ENCODE results near the gene TPH1. TPM values are rescaled to one million over a fixed set of nuclear protein-coding genes. Genes with fewer than 3 reads are reported as not detected.
A peak's percentile ranks its signal among the peaks of the same experiment; 100 is the strongest.

The TPH1 gene
- total RNA-seq (under 1 TPM in 3 of 4 donors, not detected in 1; 0.04 to 0.28 (median 0.06) TPM), polyA plus RNA-seq (under 1 TPM; 0.03 to 0.18 (median 0.08) TPM)
- long read RNA-seq, donor 1 = 0 reads
- long read RNA-seq, donor 2 = 0 reads

DNA sequence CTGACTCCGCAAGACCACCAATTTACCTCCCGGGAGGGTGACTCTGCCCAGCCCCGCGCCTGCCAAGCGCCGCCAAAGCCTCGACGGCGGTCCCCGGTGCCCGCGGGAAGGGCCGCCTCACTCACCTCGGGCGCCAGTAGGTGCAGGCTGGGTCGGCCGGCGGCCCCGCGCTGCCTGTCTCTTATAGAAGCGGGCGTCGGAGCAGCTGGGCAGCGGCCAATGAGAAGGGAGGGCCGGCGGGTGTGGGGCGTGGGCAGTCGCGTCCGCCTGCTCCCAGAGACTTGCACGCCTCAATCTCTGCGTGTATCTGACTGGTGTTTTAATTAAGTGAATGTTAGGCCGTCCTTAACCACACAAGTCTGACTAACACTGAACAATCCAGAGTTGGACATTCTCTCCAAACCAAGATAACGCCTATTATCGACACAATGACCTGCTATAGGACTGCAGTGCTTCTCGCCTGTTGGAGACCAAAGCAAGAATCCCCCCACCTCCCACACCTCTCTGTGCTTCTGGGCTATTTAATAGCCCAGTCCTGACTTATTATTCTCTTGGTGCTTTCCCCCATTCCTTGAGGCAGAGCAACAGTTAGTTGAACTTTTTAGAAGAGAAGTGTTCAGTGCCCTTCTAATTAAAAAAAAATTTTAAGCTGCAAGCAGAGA is at the start of gene TPH1:
Gene TPH1, minus strand, starts transcription at position 154 of the 662 bp plus-strand sequence. CDS start 5,507 bp downstream, outside the sequence.
- WGBS, 3 donors = 5% methylated on average over 36 of the region's 36 CpGs
- ATAC-seq (peak in 3 of 4 donors; percentile 51 to 61 (median 56)), DNase-seq (peak; percentile 23 to 54)
- H3K36me3 ChIP-seq (ENCODE audit: insufficient read depth in 1 of 2, low read depth in 1 of 2) = no peaks in the 10 kb centered on the region
- peaks cover 2 to 38% (median 3%) of the 10 kb centered on the region in 3 donors for H3K27me3 ChIP-seq (ENCODE audit: insufficient read depth in 3 of 3, low read length in 2 of 3)
- peak within 1 kb of the TSS; percentile 30 for H3K4me3 ChIP-seq
- intact Hi-C loops (cut with DNase I) = no loop called here
- TF ChIP-seq, protein P1, sequence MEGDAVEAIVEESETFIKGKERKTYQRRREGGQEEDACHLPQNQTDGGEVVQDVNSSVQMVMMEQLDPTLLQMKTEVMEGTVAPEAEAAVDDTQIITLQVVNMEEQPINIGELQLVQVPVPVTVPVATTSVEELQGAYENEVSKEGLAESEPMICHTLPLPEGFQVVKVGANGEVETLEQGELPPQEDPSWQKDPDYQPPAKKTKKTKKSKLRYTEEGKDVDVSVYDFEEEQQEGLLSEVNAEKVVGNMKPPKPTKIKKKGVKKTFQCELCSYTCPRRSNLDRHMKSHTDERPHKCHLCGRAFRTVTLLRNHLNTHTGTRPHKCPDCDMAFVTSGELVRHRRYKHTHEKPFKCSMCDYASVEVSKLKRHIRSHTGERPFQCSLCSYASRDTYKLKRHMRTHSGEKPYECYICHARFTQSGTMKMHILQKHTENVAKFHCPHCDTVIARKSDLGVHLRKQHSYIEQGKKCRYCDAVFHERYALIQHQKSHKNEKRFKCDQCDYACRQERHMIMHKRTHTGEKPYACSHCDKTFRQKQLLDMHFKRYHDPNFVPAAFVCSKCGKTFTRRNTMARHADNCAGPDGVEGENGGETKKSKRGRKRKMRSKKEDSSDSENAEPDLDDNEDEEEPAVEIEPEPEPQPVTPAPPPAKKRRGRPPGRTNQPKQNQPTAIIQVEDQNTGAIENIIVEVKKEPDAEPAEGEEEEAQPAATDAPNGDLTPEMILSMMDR (IDR thresholded peaks at IDR 0.05) = no peak
- no peaks in the 10 kb centered on the region for H3K4me1 ChIP-seq
- no peak within 1 kb of the TSS for H3K27ac ChIP-seq
- no peaks in the 10 kb centered on the region for H3K9me3 ChIP-seq

DNA sequence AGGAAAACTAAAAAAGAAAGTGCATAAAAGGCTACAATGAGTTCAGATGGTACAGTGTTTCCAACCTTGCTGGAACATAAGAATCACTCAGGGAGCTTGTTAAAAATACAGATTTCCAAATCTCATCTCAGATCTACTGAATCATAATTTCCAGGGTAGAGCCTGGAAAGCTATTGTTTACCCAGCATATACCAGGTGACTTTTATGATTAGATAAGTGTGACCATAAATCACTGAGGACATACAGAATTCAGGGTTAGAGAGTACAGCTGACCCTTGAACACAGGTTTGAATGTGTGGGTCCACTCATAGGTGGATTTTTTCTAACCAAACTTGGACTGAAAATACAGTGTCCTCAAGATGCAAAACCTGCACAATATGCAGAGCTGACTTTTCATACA is 47.9 kb upstream of the TPH1 start:
- H3K27ac ChIP-seq = no peak overlapping the region
- ATAC-seq (no peak), DNase-seq (no peak)
- TF ChIP-seq, protein P1 (IDR thresholded peaks at IDR 0.05) = no peak
- peaks cover 11 to 75% of the 10 kb centered on the region in 2 donors for H3K36me3 ChIP-seq (ENCODE audit: insufficient read depth in 1 of 2, low read depth in 1 of 2)
- H3K4me3 ChIP-seq = no peak overlapping the region
- H3K9me3 ChIP-seq = no peaks in the 10 kb centered on the region
- no peaks in the 10 kb centered on the region for H3K4me1 ChIP-seq
- intact Hi-C loops (cut with DNase I) = no loop called here
- no peaks in the 10 kb centered on the region for H3K27me3 ChIP-seq (ENCODE audit: insufficient read depth in 3 of 3, low read length in 2 of 3)

DNA sequence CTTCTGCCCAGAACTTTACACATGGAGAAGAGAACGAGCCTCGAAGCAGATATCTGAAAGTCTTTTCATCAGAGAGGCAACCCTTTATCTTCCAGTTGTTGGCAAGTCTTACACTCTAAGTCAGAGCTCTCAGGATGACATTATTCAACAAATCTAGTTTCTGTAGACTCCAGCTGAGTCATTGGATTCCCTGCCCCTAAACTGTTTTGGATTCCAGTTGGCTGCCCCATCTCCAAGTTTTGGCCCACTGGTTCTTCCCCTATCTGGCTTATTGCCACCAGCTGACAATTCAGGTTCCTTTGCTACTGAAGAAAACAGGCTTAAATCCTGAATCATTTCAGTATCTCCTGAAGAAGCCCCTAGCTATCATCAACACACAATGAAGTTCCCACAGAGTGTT is 45.7 kb upstream of the TPH1 start:
- no peak overlapping the region for H3K27ac ChIP-seq
- no peak overlapping the region for H3K4me3 ChIP-seq
- no peaks in the 10 kb centered on the region for H3K27me3 ChIP-seq (ENCODE audit: insufficient read depth in 3 of 3, low read length in 2 of 3)
- intact Hi-C loops (cut with DNase I) = no loop called here
- WGBS, 3 donors = 87 to 93% (median 91%) methylated on average over 2 of the region's 2 CpGs
- H3K4me1 ChIP-seq = no peaks in the 10 kb centered on the region
- ATAC-seq (no peak), DNase-seq (no peak)
- H3K9me3 ChIP-seq = no peaks in the 10 kb centered on the region
- TF ChIP-seq, protein P1 (IDR thresholded peaks at IDR 0.05) = no peak
- peaks cover 13 to 96% of the 10 kb centered on the region in 2 donors for H3K36me3 ChIP-seq (ENCODE audit: insufficient read depth in 1 of 2, low read depth in 1 of 2)

DNA sequence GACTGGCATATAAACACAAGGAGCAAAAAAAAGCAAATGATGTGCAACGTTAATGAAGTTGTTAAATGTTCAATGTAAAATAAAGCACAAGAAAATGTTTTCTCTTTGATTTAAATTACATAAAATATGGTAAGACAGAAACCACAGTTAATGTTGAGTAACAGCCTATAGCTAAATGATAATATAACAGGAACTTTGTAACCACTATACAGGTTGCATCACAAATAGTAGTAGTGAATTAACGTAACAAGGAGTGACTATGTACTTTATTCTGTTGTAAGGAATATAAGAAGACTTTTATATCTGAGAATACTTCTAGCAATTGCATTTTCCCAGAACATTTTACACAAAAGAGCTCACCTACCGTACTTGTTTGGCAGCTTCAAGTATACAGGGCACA is 42.9 kb upstream of the TPH1 start:
- no peak overlapping the region for H3K4me3 ChIP-seq
- ATAC-seq (no peak), DNase-seq (no peak)
- H3K27me3 ChIP-seq (ENCODE audit: insufficient read depth in 3 of 3, low read length in 2 of 3) = no peaks in the 10 kb centered on the region
- no peaks in the 10 kb centered on the region for H3K4me1 ChIP-seq
- WGBS, 3 donors = 89 to 93% (median 91%) methylated on average over 3 of the region's 3 CpGs
- H3K27ac ChIP-seq = no peak overlapping the region
- H3K36me3 ChIP-seq (ENCODE audit: insufficient read depth in 1 of 2, low read depth in 1 of 2) = peaks cover 6 to 91% of the 10 kb centered on the region in 2 donors
- intact Hi-C loops (cut with DNase I) = loop anchor here in 1 of 2 donors (10.0 kb wide), 1 partner anchor 216 kb away; no protein-coding TSS in a partner anchor
- H3K9me3 ChIP-seq = no peaks in the 10 kb centered on the region
- TF ChIP-seq, protein P1 (IDR thresholded peaks at IDR 0.05) = no peak

Measured in psoas muscle (tissue), 8 donors.